ENCODE measurements around the gene TRIP10.

TRIP10 gene

DNA sequence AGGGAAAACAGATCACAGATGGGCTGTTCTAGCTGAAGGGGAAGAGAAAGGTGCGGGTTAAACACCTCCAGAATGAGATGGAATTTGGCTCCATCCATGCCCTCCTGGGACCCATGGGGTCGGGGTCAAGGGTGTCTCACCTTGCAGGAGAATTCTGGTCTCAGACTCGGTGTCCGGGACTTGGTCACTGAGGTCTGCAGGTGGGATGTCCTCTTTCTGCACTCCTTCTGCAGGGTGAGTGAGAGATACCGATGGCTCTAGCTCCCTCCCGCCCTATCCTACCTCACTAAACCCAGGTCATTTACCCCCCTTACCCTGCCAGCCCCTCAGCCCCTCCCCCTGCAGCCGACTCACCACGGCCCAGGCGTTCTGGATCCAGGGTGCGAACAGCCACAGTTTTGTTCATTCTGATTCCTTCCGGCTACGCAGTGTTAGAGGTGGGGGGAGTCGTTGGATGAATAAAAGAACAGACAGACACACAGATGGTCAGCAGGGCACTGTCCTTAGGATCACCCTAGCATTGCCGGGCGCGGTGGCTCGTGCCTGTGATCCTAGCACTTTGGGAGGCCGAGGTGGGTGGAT lies 43.1 kb upstream of the TRIP10 start:
- no peak overlapping the region for H3K4me3 ChIP-seq (ENCODE audit: low read depth, low read length)
- TF ChIP-seq, protein P1, sequence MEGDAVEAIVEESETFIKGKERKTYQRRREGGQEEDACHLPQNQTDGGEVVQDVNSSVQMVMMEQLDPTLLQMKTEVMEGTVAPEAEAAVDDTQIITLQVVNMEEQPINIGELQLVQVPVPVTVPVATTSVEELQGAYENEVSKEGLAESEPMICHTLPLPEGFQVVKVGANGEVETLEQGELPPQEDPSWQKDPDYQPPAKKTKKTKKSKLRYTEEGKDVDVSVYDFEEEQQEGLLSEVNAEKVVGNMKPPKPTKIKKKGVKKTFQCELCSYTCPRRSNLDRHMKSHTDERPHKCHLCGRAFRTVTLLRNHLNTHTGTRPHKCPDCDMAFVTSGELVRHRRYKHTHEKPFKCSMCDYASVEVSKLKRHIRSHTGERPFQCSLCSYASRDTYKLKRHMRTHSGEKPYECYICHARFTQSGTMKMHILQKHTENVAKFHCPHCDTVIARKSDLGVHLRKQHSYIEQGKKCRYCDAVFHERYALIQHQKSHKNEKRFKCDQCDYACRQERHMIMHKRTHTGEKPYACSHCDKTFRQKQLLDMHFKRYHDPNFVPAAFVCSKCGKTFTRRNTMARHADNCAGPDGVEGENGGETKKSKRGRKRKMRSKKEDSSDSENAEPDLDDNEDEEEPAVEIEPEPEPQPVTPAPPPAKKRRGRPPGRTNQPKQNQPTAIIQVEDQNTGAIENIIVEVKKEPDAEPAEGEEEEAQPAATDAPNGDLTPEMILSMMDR (IDR thresholded peaks at IDR 0.05; ENCODE audit: low read depth, low read length) = no peak

DNA sequence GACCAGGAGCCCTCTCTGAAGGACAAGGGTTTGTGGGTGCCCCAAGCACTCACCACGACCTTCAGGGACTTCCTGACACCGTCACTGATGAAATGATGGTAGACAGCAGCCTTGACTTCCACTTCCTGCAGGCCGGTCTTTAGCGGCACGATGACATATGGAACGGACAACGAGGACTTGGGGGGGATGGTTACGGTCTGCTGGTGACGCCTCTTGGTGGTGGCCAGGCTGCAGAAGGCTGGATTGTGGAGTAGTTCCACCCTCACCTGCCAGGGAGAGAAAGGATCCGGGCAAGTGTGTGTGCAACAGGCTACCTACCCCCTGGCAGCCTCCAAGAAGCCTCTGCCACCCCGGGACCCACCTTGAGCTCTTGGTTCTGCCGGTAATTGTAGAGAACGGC lies 42.2 kb upstream of the TRIP10 start:
- TF ChIP-seq, protein P1 (IDR thresholded peaks at IDR 0.05; ENCODE audit: low read depth, low read length) = no peak
- no peak overlapping the region for H3K4me3 ChIP-seq (ENCODE audit: low read depth, low read length)

DNA sequence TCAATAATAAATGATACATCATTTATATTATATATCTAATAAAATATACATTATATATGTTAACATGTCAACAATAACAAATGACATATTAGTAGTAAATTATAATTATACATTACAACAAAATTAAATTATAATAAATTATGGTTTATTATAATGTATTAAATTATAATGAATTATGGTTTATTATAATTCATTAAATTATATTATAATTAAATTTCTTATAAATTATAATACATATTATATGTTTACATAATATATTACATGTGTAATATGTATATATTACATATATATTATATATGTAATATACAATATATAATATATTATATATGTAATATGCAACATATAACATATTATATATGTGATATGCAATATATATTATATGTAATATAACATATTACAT lies 39.5 kb upstream of the TRIP10 start:
- no peak overlapping the region for H3K4me3 ChIP-seq (ENCODE audit: low read depth, low read length)
- TF ChIP-seq, protein P1 (IDR thresholded peaks at IDR 0.05; ENCODE audit: low read depth, low read length) = no peak

DNA sequence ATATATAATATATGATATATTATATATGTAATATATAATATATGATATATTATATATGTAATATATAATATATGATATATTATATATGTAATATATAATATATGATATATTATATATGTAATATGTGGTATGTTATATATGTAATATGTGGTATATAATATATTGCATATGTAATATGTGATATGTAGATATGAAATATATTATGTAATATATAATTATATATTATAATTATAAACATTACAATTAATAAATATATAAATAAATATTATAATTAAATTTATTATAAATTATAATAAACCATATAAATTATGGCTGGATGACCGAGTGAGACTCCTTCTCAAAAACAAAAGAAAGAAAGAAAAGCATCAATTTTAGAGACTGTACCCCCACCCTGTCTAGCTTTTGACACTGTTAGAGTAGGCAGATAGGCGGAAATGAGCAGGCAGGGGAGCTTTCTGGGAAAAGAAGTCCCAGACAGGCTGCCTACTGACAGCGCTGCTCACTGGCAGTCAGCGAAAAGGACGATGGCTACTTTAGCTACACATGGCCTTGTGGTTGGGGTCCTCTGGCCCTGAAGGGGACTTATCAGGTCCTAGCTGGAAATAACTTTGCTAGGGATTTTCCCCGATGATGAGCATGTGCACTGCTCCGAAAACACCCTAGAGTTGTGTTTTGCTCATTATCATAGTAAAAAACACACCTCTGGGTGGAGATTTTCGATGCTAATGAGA lies 38.7 kb upstream of the TRIP10 start:
- TF ChIP-seq, protein P1 (IDR thresholded peaks at IDR 0.05; ENCODE audit: low read depth, low read length) = no peak
- no peak overlapping the region for H3K4me3 ChIP-seq (ENCODE audit: low read depth, low read length)

DNA sequence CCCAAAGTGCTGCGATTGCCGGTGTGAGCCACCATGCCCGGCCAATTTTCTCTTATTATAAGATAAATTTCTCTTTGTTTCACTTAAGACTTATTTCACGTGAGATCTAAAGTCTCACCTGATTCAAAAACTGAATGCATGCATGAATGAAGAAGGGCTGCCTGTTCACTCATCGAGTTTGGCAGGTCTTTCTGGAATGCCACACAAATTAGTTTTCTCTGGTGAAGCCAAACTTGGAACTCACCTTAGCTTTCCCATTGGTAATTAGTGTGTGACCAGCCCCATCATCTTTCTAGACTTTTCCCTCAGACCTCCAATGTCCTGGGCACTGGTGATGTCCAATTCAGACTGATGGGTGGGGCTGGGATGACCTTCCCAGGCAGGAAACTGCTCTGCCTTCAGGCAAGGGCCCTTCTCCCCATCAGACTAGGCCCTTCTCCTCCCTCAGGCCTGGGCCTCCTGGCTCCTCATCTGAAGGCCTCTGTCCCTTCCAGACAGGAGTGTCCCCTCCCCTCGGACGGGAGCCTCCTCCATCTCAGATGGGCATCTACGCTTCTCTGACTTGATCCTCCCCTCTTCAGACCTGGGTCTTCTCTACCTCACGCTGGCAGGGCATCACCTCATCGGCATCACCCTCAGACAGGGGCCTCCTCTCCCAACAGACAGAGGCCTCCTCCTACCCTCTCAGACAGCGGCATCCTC lies 33.4 kb upstream of the TRIP10 start:
- no peak overlapping the region for H3K4me3 ChIP-seq (ENCODE audit: low read depth, low read length)
- TF ChIP-seq, protein P1 (IDR thresholded peaks at IDR 0.05; ENCODE audit: low read depth, low read length) = no peak

DNA sequence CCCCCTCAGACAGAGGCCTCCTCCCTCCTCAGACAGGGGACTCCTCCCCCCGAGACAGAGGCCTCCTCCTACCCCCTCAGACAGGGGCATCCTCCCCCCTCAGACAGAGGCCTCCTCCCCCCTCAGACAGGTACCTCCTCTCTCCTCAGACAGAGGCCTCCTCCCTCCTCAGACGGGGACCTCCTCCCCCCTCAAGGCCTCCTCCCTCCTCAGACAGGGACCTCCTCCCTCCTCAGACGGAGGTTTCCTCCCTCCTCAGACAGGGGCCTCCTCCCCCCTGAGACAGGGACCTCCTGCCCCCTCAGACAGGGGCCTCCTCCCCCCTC lies 32.9 kb upstream of the TRIP10 start:
- TF ChIP-seq, protein P1 (IDR thresholded peaks at IDR 0.05; ENCODE audit: low read depth, low read length) = no peak
- no peak overlapping the region for H3K4me3 ChIP-seq (ENCODE audit: low read depth, low read length)

All from WI38 (cell line).